H9 (cell line): Measurements from ENCODE around the gene GUCY1A1. TPM values are rescaled to one million over a fixed set of nuclear protein-coding genes. Genes with fewer than 3 reads are reported as not detected.

Experiments
- DNase-seq: peaks from one replicate; pipeline ENCODE4 v3.0.0-alpha.2; 2017
- H2AFZ ChIP-seq: one replicate; pipeline ENCODE4 v1.6.1; 2013; ENCODE audit warnings: mild to moderate bottlenecking, low read length, control low read depth, moderate library complexity
- H2AK5ac ChIP-seq: 2 replicates; pipeline ENCODE4 v1.6.1; 2013; ENCODE audit warnings: low read length, control low read depth, mixed read lengths; ENCODE audit not compliant: insufficient read length
- H2BK120ac ChIP-seq: one replicate; pipeline ENCODE4 v1.6.1; 2013; ENCODE audit warnings: low read depth, mild to moderate bottlenecking, low read length, control low read depth, inconsistent platforms; ENCODE audit not compliant: poor library complexity, severe bottlenecking
- H2BK12ac ChIP-seq: 2 replicates; pipeline ENCODE4 v1.6.1; 2013; ENCODE audit warnings: low read length, control low read depth, mixed read lengths, low read depth; ENCODE audit not compliant: insufficient read length
- H2BK15ac ChIP-seq: 2 replicates; pipeline ENCODE4 v1.6.1; 2013; ENCODE audit warnings: low read depth, low read length, control low read depth
- H2BK20ac ChIP-seq: one replicate; pipeline ENCODE4 v1.6.1; 2013; ENCODE audit warnings: low read depth, mild to moderate bottlenecking, low read length, control low read depth, inconsistent platforms; ENCODE audit not compliant: poor library complexity, severe bottlenecking
- H2BK5ac ChIP-seq: 2 replicates; pipeline ENCODE4 v1.6.1; 2013; ENCODE audit warnings: low read length, control low read depth, mixed read lengths; ENCODE audit not compliant: insufficient read length
- H3K14ac ChIP-seq: 2 replicates; pipeline ENCODE4 v1.6.1; 2013; ENCODE audit warnings: low read length, control low read depth; ENCODE audit not compliant: insufficient read depth
- H3K18ac ChIP-seq: 2 replicates; pipeline ENCODE4 v1.6.1; 2013; ENCODE audit warnings: low read depth, mild to moderate bottlenecking, mixed read lengths, low read length, control low read depth; ENCODE audit not compliant: insufficient read length
- H3K23ac ChIP-seq: 2 replicates; pipeline ENCODE4 v1.6.1; 2013; ENCODE audit warnings: low read length, control low read depth, mixed read lengths, low read depth; ENCODE audit not compliant: insufficient read length
- H3K23me2 ChIP-seq: 2 replicates; pipeline ENCODE4 v1.6.1; 2013; ENCODE audit warnings: low read depth, mild to moderate bottlenecking, mixed read lengths, low read length, control low read depth; ENCODE audit not compliant: insufficient read length, poor library complexity, severe bottlenecking
- H3K27ac ChIP-seq: 2 replicates; pipeline ENCODE4 v1.5.1; 2013; ENCODE audit warnings: low read length, control low read depth, mixed read lengths, low read depth; ENCODE audit not compliant: insufficient read length
- H3K27me3 ChIP-seq: 2 replicates; pipeline ENCODE4 v1.6.1; 2013; ENCODE audit warnings: low read length, control low read depth, inconsistent platforms; ENCODE audit not compliant: insufficient read depth
- H3K4ac ChIP-seq: 2 replicates; pipeline ENCODE4 v1.6.1; 2013; ENCODE audit warnings: low read depth, mild to moderate bottlenecking, control low read depth, inconsistent platforms, low read length, moderate library complexity
- H3K4me1 ChIP-seq: 2 replicates; pipeline ENCODE4 v1.6.1; 2013; ENCODE audit warnings: low read length, control low read depth, inconsistent platforms; ENCODE audit not compliant: insufficient read depth
- H3K4me2 ChIP-seq: 2 replicates; pipeline ENCODE4 v1.6.1; 2013; ENCODE audit warnings: low read length, control low read depth, mixed read lengths; ENCODE audit not compliant: insufficient read length, insufficient read depth
- H3K56ac ChIP-seq: 2 replicates; pipeline ENCODE4 v1.6.1; 2013; ENCODE audit warnings: low read depth, mild to moderate bottlenecking, mixed read lengths, low read length, control low read depth; ENCODE audit not compliant: insufficient read length
- H3K79me1 ChIP-seq: 2 replicates; pipeline ENCODE4 v1.6.1; 2013; ENCODE audit warnings: low read depth, mild to moderate bottlenecking, moderate library complexity, low read length, control low read depth, inconsistent platforms; ENCODE audit not compliant: insufficient read depth, poor library complexity, severe bottlenecking
- H3K79me2 ChIP-seq: 2 replicates; pipeline ENCODE4 v1.6.1; 2013; ENCODE audit warnings: low read length, control low read depth, inconsistent platforms; ENCODE audit not compliant: insufficient read depth
- H3K9ac ChIP-seq: 2 replicates; pipeline ENCODE4 v1.6.1; 2013; ENCODE audit warnings: low read length, control low read depth, mixed read lengths; ENCODE audit not compliant: insufficient read length; ENCODE audit errors: extremely low read depth
- H3K9me3 ChIP-seq: one replicate; pipeline ENCODE4 v1.6.1; 2013; ENCODE audit warnings: low read depth, low read length, inconsistent platforms; ENCODE audit not compliant: control insufficient read depth
- H3T11ph ChIP-seq: one replicate; pipeline ENCODE4 v1.6.1; 2013; ENCODE audit warnings: mild to moderate bottlenecking, low read length, control low read depth, inconsistent platforms
- H4K20me1 ChIP-seq: one replicate; pipeline ENCODE4 v1.6.1; 2013; ENCODE audit not compliant: control insufficient read depth, insufficient read length, insufficient read depth
- H4K5ac ChIP-seq: 2 replicates; pipeline ENCODE4 v1.6.1; 2013; ENCODE audit warnings: low read depth, mild to moderate bottlenecking, mixed read lengths, low read length, control low read depth; ENCODE audit not compliant: insufficient read length
- H4K8ac ChIP-seq: replicated peaks from 2 replicates; pipeline ENCODE4 v1.6.1; 2013; ENCODE audit warnings: low read length, control low read depth, mixed read lengths, low read depth; ENCODE audit not compliant: insufficient read length
- H4K91ac ChIP-seq: 2 replicates; pipeline ENCODE4 v1.6.1; 2013; ENCODE audit warnings: low read depth, mild to moderate bottlenecking, moderate library complexity, mixed read lengths, low read length, control low read depth; ENCODE audit not compliant: insufficient read length
- H3K27ac Mint-ChIP-seq, 3 experiments: 2 replicates in 2 of 3; 3 replicates in 1 of 3; pipeline ENCODE4 v1.8.0; 2020 to 2021; ENCODE audit warnings: mixed read lengths in 3 of 3, mild to moderate bottlenecking in 1 of 3, moderate library complexity in 1 of 3
- H3K27me3 Mint-ChIP-seq: 2 replicates; pipeline ENCODE4 v1.8.0; 2021; ENCODE audit warnings: low read depth, mild to moderate bottlenecking, moderate library complexity, mixed read lengths
- H3K36me3 Mint-ChIP-seq, 3 experiments: 2 replicates in 2 of 3; 3 replicates in 1 of 3; pipeline ENCODE4 v1.8.0; 2020 to 2021; ENCODE audit warnings: low read depth in 3 of 3, mixed read lengths in 3 of 3; ENCODE audit not compliant: insufficient read depth in 1 of 3
- H3K4me1 Mint-ChIP-seq, 2 experiments: 2 replicates each; pipeline ENCODE4 v1.8.0; 2020; ENCODE audit warnings: mixed read lengths in 2 of 2
- H3K4me3 Mint-ChIP-seq, 2 experiments: 2 replicates in 1 of 2; 3 replicates in 1 of 2; pipeline ENCODE4 v1.8.0; 2020 to 2021; ENCODE audit warnings: mild to moderate bottlenecking in 2 of 2, mixed read lengths in 2 of 2, moderate library complexity in 1 of 2
- H3K9me3 Mint-ChIP-seq, 2 experiments: 2 replicates in 1 of 2; 3 replicates in 1 of 2; pipeline ENCODE4 v1.8.0; 2020; ENCODE audit warnings: mild to moderate bottlenecking in 2 of 2, mixed read lengths in 2 of 2, moderate library complexity in 1 of 2
- CTCF ChIP-seq: fragments of 200-600 bp; sonication (generic); conservative IDR thresholded peaks from 3 replicates; pipeline ENCODE4 v1.8.0; 2021; ENCODE audit warnings: antibody characterized with exemption, mild to moderate bottlenecking
- WGBS: extraction: QIAGEN DNeasy Blood & Tissue Kit; methylation state at CpG from one replicate; pipeline ENCODE4 v1.1.7; 2013; ENCODE audit warnings: missing lambda C conversion rate, low lambda C conversion rate, mixed read lengths; ENCODE audit not compliant: insufficient read length; ENCODE audit errors: extremely low coverage; 5-methylcytosine and 5-hydroxymethylcytosine counted together
- total RNA-seq: library from RNA; stranded (reverse); gene quantifications from 2 replicates; pipeline ENCODE4 v1.2.1, GENCODE V29; 2021

Gene GUCY1A1
- total RNA-seq, 1 experiment from 2014 or later = not detected

DNA sequence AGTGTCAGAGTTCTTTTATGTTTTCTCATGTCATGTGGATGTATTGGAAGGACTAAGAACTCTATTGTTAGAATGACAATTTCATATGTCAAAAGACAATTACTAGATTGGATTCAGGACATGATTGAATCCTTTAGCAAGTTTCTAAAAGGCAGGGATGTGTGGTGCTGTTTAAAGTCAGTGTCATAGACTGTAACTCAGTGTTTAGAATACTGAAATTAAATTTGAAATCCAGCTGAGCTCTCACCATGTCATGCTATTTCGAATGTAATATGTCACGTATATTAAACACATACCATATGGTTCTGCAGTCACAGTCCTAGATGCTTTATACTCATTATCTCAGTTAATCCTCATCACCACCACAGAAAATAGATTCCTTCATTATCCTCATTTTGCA lies 100.0 kb downstream of the GUCY1A1 start:
- H3K4me1 ChIP-seq = no peaks in the 10 kb centered on the region
- H4K91ac ChIP-seq = no peak overlapping the region
- H3K56ac ChIP-seq = no peak overlapping the region
- no peak overlapping the region for H3K23ac ChIP-seq
- no peak overlapping the region for H3K9ac ChIP-seq
- no peak overlapping the region for H3K27ac Mint-ChIP-seq
- H4K8ac ChIP-seq = no peak overlapping the region
- H2BK12ac ChIP-seq = no peak overlapping the region
- no peak overlapping the region for H3K27ac ChIP-seq
- no peak overlapping the region for H4K5ac ChIP-seq
- no peak overlapping the region for H2BK5ac ChIP-seq
- no peaks in the 10 kb centered on the region for H3K36me3 Mint-ChIP-seq
- peaks cover 3 to 10% of the 10 kb centered on the region in 2 experiments; a peak in 3 of 4 replicates for H3K4me1 Mint-ChIP-seq
- H3K9me3 Mint-ChIP-seq = no peaks in the 10 kb centered on the region
- no peak overlapping the region for H3K4ac ChIP-seq
- H2AFZ ChIP-seq = no peak overlapping the region
- H3K4me2 ChIP-seq = no peak overlapping the region
- H2BK120ac ChIP-seq = no peak overlapping the region
- H3K23me2 ChIP-seq = no peaks in the 10 kb centered on the region
- no peaks in the 10 kb centered on the region for H3K79me2 ChIP-seq
- H3K18ac ChIP-seq = no peak overlapping the region
- no peak overlapping the region for H2BK15ac ChIP-seq
- peaks cover 7% of the 10 kb centered on the region for H3K27me3 Mint-ChIP-seq
- no peak for TF ChIP-seq CTCF
- no peak overlapping the region for H2BK20ac ChIP-seq
- no peak overlapping the region for H3T11ph ChIP-seq
- no peak overlapping the region for H3K4me3 Mint-ChIP-seq
- no peaks in the 10 kb centered on the region for H3K9me3 ChIP-seq
- no CpG with 5 or more reads among the region's 2 CpGs for WGBS
- no peak overlapping the region for H3K14ac ChIP-seq
- no peak overlapping the region for H2AK5ac ChIP-seq
- DNase-seq = no peak
- H3K79me1 ChIP-seq = no peaks in the 10 kb centered on the region
- no peaks in the 10 kb centered on the region for H3K27me3 ChIP-seq
- H4K20me1 ChIP-seq = no peaks in the 10 kb centered on the region
